Measurements from ENCODE around the gene DYTN.

DYTN gene

DNA sequence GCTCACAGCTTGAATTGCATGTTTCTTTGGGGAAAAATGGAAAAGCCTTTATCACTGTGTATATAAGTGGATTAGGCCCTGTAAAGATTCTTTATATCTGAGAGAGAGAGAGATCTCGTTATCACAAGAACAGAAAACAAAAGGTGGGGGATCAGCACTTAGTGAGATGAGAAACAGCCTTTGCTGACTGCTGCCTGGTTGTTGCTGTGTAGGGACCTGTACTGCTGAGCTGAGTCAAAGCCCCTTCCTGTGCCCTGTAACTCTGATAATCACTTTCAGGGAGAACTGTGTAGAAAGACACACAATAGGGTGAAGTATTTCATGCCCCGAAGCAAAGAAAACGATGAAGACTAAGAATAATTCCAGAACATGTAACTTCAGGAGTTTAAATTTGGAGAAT lies 106.5 kb downstream of the DYTN start:
- DNase-seq (ENCODE audit: low read depth): no peak

DNA sequence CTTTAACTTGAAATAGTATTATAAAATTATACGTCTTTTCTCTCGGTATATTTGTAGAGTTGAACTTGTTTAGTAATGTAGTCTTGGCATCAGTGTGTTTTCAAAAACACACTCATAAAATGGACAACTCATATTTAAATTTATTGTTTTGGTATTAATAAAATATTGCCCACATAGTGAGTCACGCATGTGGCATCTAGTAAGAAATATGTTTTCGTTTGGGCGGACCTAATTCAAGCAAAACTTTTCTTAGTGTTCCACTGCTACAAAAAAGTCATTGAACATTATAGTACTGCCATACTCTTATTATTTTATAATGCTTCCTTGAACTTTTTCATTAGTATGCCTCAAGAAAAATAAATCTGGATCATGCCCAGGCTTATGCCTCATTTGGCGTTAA lies 107.0 kb downstream of the DYTN start:
- no peak for DNase-seq (ENCODE audit: low read depth)

DNA sequence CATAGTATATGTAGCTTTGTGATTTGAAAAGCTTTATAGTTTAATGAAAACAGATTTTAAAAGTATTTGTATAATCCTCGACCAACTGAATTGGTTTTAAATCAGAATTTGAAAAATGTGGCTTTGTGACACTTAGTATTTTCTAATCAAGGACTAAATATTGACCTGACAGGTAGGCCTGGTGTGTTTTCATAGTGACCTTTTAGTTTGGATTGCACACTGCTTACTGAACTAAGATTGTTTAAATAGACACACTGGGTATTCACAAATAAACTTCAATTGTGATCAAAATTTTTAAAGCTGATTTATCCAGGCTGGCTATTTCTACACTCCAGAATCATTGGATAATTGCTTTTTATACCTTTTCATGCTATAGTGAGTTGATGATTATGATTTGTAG lies 107.7 kb downstream of the DYTN start:
- DNase-seq (ENCODE audit: low read depth): no peak

DNA sequence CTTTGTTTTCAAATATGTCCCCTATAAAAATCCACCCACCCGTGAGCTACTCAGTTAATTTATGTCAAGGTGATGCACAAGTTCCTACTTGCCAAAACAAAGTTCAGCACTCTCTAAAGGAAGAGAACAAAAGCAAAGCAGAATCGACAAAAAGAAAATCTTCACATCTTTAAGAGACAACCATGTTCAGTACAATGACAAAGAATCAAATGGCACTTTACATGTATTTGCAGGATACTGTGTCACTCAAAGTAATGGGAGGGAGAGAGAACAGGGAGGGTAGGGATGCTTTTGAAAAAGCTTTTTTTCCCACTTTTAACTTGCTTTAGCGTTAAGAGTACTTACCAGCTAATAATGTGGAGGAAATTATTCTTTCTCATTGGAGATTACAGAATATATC lies 115.0 kb downstream of the DYTN start:
- DNase-seq (ENCODE audit: low read depth): no peak

All from CMK (cell line).